Urothelium cell line (cell line): ENCODE results near the gene C12orf75.
"Not testable (repeated sequence)": the region's sequence is repeated elsewhere in the genome, so short reads cannot be mapped to it uniquely, and the experiment has no call there.

ENCODE experiments used
- DNase-seq: peaks from one replicate; pipeline ENCODE4 v3.0.0; 2011; ENCODE audit warnings: low spot score, mixed read lengths
- FAIRE-seq: peaks from 2 replicates; lab custom pipeline; 2011; peaks lifted over from hg19 to GRCh38; lab: Jason Lieb, UNC

C12orf75 gene

DNA sequence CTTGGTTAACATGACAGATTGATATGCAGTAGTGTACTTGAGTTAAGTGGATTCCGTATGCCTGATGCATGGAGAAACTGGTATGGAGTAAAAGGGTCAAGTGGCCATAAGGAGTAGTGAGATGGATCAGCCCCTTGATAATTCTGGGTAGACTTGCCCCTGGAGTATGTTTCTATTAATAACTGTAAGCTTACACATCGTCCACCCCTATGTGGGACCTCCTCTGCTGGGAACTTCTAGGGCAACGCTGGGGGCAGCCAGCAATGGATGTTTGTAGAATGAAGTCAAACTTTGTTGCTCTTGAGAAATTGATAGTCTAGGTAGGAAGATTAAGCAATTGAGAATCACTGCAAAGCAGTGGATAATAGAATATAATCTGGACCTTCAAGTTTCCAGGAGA, 3.5 kb downstream of the C12orf75 start:
- no peak for FAIRE-seq
- DNase-seq: no peak

DNA sequence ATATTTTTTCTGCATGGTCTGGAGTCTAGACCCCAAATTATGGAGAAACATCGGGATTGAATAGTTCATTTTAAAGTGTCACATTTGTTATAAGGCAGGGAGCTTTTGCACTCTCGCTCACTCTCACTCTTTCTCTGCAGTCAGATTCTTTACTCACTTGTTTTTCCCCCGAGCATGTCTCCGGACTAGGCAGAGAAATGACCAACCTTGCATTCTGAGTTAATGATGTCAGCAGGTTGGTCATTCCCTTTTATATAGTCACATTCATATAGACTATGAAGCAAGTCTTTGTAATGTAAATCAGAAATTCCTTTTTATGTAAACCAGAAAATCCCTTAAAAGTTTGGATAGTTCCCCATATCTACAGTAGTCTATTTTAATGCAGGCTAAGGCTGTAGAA, 4.1 kb downstream of the C12orf75 start:
- no peak for FAIRE-seq

DNA sequence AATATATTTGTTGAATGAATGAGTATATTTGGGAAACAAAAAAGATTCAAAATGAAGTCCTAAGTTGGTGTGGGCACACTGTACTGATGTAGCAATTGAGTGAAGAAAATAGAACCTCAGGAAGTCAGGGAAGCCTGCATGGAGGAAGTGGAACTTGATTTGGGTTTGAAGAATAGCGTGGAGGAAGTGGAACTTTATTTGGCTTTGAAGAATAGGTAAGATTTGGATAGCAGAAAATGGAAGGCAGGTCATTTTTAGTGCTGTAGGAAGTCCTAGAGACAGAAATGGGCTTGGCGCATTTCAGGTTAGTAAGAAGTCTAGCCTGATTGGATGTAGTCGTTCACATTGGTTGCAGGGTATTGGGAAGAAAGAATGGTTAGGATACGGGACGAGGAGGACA, 5.4 kb downstream of the C12orf75 start:
- FAIRE-seq (no peak), DNase-seq (no peak)

More for the DNA sequence above, 4.1 kb downstream of the C12orf75 start:
- no peak for DNase-seq

DNA sequence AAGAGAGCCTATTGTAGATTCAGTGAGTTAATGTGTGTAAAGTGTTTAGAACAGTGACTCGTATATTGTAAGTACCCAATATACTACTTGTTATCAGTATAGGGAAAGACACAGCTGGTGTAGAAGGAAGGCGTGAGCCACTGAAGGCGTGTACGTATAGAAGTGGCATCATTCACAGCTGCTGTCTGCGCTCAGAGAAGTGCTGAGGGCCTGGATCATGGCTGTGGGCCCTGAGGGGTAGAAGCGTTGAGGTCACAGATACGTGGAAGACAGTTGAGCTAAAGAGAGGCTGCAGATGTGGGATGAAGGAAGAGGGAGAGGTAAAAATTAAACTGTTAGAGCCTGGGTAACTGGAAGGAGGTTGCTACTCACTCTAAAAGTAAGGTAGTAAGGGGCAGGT, 5.9 kb downstream of the C12orf75 start:
- DNase-seq (no peak), FAIRE-seq (no peak)

GRCh38 chr12:105337391-105337790, 6.9 kb downstream of the C12orf75 start:
- no peak for DNase-seq
- no peak for FAIRE-seq

- DNase-seq (no peak), FAIRE-seq (no peak)
Observed at GRCh38 chr12:105338966-105339365, 8.5 kb downstream of the C12orf75 start.

DNA sequence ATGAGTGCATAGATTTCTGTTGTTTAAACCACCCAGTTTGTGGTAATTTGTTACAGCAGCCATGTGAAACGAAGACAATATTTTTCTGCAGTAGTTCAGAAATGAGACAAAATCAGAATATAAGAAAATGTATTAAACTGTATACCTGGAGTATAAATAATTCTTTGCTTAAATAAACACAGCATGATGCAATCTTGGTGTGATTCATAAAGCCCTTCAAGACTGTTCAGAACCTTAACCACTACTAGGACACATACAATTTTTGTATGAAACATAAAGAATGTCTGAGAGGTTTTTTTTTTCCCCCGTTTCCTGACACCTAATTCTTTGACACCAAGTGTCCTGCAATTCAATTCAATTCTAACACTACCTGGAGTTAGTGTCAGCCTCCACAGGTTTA, 10.5 kb downstream of the C12orf75 start:
- FAIRE-seq (no peak), DNase-seq (no peak)

DNA sequence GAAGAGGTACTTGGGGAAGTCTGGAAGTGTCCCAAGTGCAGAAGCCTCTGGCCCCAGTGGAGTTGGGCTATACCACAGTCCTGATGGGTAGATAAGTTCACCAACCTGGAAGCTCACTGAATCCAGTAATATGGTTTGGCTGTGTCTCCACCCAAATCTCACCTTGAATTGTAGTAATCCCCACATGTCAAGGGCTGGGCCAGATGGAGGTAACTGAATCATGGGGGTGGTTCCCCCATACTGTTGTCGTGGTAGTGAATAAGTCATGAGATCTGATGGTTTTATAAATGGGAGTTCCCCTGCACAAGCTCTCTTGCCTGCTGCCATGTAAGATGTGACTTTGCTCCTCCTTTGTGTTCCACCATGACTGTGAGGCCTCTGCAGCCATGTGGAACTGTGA, 11.1 kb downstream of the C12orf75 start:
- FAIRE-seq, DNase-seq: not testable (repeated sequence)

DNA sequence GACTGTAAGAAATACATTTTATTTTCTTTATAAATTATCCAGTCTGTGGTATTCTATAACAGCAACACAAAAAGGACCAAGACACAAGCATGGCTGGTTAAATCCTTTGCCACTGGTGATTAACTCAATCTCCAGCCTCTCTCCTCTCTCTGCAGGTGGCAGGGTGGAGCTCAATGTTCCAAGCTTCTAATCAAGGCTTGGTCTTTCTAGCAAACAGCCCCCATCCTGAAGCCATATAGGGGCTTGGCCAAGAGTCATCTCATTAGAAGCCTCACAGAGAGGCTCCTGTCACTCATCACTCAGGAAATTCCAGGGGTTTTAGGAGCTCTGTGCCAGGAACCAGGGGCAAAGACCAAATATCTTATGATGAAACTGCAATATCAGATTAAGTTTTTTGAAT, 12.0 kb downstream of the C12orf75 start:
- DNase-seq: no peak
- no peak for FAIRE-seq

- DNase-seq: no peak
- no peak for FAIRE-seq
Observed at GRCh38 chr12:105343836-105344235, 13.3 kb downstream of the C12orf75 start.

GRCh38 chr12:105347499-105347898, 17.0 kb downstream of the C12orf75 start:
- FAIRE-seq: no peak
- DNase-seq: no peak

DNA sequence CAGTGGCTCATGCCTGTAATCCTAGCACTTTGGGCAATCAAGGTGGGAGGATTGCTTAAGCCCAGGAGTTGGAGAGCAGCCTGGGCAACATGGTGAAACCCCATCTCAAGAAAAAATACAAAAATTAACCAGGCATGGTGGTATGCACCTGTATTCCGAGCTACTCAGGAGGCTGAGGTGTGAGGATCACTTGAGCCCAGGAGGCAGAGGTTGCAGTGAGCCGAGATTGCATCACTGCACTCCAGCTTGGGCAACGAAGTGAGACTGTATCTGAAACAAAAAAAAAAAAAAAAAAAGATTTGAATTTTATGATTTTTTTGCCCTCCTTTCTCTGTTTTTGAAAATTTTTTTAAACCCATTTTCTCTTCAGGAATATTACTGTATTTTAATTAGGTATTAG, 17.7 kb downstream of the C12orf75 start:
- FAIRE-seq (no peak), DNase-seq (no peak)

DNA sequence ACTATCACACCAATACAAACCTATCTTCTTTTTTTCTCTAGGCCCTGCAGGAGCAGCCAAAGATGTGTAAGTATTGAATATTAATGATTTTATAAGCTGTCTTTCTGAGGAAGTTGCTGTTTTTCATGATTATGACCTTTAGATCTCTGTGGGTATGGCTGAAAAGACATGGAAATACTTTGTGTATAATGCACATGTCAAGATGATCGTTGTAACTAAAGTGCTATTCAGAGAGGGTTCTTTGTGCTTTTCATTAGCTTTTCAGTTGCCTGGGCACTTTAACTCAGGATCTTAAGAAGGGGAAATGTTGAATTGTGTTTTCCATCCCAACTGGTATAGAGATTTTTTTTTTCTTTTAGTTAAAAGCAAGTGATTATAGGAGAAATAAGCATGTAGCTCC, 18.1 kb downstream of the C12orf75 start:
- FAIRE-seq (no peak), DNase-seq (no peak)

DNA sequence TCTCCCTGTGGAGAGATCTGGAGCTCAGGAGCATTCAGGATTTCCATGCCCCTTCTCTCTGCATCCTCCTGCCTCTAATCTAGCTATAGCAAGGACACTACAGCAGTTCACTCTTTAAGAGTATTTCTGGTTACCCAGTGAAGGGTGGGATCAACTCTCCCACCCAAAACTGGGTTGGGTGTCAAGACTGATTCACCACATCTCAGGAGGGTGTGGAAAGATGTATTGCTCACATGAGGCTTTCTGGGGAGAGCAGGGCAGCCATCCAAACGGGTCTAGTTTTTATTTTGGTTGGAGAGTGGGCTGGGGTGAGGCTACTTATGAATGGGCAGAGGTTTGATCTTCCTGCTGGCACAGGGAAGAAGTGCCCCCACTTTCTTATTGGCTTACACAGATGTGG, 18.6 kb downstream of the C12orf75 start:
- DNase-seq: no peak
- no peak for FAIRE-seq

- DNase-seq (no peak), FAIRE-seq (no peak)
Observed at GRCh38 chr12:105351523-105351922, 21.0 kb downstream of the C12orf75 start.

- no peak for DNase-seq
- FAIRE-seq: no peak
Observed at GRCh38 chr12:105352052-105352451, 21.6 kb downstream of the C12orf75 start.

- no peak for FAIRE-seq
- no peak for DNase-seq
Observed at GRCh38 chr12:105352940-105353635, 22.6 kb downstream of the C12orf75 start.

DNA sequence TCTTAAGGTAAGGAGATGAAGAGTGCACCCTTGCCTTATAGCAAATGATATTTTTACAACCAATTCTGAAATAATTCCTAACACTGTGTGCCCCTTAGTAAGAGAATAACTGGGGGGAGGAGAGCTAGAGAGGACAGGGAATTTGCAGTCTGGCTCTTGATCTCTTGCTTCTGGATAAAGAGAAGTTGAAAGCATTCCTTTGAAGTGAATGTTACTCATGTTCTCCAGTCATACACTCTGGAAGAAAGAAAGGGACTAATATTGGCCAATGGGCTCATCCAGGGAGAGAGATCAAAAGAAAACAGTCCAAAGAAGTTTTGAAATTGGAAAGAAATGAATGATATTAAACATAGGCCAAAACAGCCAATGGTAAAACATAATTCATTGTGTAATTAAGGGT, 25.3 kb downstream of the C12orf75 start:
- DNase-seq: no peak
- FAIRE-seq: no peak

DNA sequence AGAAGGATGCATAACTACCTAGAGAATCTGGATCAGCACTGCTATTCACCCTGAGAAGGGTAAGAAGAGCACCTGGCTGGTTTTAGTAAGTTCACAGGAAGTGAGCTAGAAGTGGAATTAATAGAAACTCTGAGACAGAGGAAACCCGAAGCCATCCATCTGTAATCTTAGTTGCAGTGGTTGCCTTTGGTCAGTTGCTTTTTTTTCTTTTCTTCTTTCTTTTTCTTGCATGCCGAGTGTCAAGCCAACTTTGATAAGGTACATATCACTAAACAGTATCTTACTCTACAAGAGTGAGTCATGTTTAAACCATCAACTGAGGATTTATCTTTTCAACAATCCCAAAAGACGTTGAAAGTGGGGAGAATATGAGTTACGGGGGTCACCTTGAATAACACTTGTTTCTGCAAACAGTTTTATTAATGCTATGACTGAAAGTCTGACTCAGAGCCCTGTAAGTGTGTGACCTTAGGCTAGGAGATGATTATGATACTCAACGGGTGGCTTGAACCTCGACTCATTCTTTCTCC, 26.7 kb downstream of the C12orf75 start:
- FAIRE-seq (no peak), DNase-seq (no peak)

DNA sequence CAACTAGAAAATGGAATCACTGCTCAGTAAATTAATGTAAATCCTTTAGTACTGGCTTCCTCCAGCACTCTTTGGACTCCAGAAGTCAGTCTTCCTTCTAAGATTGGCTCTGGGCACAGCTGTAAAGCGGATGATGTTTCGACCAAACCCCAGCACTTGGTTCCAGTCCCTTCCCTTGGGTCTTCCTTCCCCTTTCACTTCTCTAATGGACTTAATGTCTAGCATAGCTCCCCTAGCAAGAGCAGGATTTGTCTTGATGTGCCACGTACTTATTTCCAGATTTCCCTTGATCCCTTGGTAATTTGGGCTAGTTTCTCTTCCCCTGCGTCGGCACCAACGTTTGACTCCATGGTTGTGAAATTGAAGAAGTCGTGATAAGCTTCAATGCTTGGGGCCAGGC, 28.3 kb downstream of the C12orf75 start:
- DNase-seq: no peak
- no peak for FAIRE-seq

- DNase-seq: no peak
- no peak for FAIRE-seq
Observed at GRCh38 chr12:105359856-105360255, 29.4 kb downstream of the C12orf75 start.

DNA sequence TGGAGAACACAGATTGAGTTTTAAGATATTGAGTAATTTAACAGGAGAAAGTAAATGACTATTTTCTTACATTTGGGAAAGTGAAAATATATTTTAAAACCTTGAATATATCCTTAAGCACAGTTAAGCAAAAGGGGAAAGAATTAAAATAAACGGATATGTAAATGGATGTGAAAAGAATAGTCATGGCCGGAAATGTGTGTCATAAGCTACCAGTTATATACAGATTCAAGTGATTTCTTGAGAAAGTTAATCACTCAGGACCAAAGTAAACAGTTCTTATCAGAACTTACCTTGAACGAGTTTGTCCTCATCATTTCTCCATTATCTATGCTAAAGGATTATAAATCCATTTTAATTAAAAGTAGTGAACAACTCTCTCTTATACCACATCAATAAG, 33.4 kb downstream of the C12orf75 start:
- DNase-seq (no peak), FAIRE-seq (no peak)

DNA sequence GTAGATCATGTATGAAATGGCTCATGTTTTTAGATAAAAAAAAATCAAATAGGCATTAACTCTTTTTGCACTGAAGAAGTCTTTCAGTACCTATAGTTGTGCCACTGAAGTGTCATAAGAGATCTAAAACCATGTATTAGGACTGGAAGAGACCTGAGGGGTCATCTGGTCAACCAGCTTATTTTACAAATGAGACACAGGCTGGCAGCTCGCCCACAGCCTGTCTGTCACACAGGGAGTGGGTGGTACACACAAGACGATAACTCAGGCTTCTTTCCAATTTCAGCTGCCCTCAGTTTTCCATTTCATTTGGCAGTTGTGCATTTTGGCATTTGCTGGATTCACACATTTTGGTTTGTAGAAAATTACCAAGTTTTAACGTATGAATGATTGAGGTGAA, 34.7 kb downstream of the C12orf75 start:
- DNase-seq: no peak
- no peak for FAIRE-seq
